GM08714 (cell line): ENCODE measurements around the gene PPP1R27.

Experiments used
- H3K4me3 ChIP-seq: fragments of 200-500 bp; sonication (Bioruptor generic); 2 replicates; pipeline ENCODE4 v1.5.1; 2014; ENCODE audit warnings: mild to moderate bottlenecking, low read length, inconsistent platforms
- ZNF274 ChIP-seq: IDR thresholded peaks from 2 replicates; pipeline ENCODE4 v1.6.1; 2012; ENCODE audit warnings: mild to moderate bottlenecking, low read depth, low read length

PPP1R27 gene

GRCh38 chr17:81825841-81826466 is 8.9 kb downstream of the PPP1R27 start:
- no peak overlapping the region for H3K4me3 ChIP-seq
- TF ChIP-seq ZNF274: no peak

GRCh38 chr17:81824595-81824994 is 10.3 kb downstream of the PPP1R27 start:
- TF ChIP-seq ZNF274: no peak
- H3K4me3 ChIP-seq: no peak overlapping the region

GRCh38 chr17:81823820-81824550 is 10.9 kb downstream of the PPP1R27 start:
- H3K4me3 ChIP-seq: no peak overlapping the region
- TF ChIP-seq ZNF274: no peak

GRCh38 chr17:81822996-81823819 is 11.6 kb downstream of the PPP1R27 start:
- H3K4me3 ChIP-seq: no peak overlapping the region
- TF ChIP-seq ZNF274: no peak

DNA sequence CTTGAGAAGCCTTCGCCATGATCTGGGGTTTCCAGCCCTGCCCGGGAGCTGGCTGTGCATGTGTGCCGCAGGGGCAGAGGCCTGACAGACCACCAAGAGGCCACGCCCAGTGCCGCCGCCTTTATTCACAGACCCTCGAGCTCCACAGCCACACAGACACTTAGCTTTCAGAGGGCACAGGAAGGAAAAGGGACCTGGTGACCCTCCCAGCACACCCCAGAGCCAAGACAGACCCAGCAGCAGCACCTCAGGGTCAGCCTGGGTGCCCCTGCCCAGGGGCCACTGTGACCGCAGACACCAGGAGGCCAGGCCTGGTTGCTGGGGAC is 12.6 kb downstream of the PPP1R27 start:
- H3K4me3 ChIP-seq: no peak overlapping the region
- TF ChIP-seq ZNF274: no peak

GRCh38 chr17:81821603-81822311 is 13.1 kb downstream of the PPP1R27 start:
- no peak for TF ChIP-seq ZNF274
- H3K4me3 ChIP-seq: no peak overlapping the region

DNA sequence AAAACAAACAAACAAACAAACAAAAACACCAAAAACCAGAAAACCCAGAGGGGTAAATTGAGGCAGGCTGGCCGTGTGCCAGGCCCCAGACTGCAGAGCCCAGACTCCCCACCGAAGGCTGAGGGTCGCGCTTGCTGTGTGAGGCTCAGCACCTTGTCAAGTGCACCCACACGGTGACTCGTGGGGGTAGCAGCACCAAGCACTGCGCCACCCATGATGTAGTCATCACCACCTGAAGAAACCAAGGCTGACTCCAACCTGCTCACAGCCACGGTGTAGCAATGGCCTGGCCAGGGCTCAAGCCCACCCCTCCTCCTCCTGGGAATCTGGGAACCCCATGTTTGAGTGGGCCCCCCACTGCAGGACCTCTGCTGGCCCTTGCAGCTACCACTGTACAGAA is 13.7 kb downstream of the PPP1R27 start:
- H3K4me3 ChIP-seq: no peak overlapping the region
- TF ChIP-seq ZNF274: no peak

DNA sequence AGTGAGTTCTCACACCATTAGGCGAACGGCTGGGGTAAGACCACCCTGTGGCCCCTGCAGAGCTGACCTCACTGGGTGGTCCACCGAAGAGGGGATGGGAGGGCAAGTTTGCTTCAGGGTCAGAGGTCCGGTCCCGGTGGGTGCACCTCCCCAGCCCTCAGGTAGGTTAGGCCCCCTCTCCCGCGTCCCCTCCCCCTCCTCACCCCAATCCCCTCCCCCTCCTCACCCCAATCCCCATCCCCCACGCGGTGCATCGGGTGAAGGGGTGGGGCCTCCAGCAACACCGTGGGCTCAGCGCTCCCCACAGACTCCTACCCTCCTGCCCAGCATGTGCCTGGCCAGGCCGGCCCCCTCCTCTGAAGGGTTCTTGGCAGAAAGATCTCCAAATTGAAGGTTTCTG is 15.1 kb downstream of the PPP1R27 start:
- no peak for TF ChIP-seq ZNF274
- no peak overlapping the region for H3K4me3 ChIP-seq

DNA sequence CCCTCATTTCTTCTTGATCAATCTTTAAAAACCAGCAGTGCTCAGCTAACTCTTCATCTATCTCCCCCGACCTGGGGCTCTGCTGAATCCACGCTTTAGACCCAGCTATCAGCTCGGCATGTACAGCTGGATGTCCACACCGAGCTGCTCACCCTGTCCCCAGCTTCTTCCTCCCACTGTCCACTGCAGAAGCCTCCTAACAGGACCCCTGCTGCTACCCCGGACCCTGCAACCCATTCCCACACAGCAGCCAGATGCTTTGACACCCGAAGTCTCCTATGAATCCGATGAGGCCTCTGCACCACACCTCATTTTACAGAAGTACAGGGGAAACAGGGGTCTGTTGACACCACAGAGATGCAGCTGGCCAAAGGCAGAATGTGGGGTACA is 17.1 kb downstream of the PPP1R27 start:
- H3K4me3 ChIP-seq: no peak overlapping the region
- TF ChIP-seq ZNF274: no peak

DNA sequence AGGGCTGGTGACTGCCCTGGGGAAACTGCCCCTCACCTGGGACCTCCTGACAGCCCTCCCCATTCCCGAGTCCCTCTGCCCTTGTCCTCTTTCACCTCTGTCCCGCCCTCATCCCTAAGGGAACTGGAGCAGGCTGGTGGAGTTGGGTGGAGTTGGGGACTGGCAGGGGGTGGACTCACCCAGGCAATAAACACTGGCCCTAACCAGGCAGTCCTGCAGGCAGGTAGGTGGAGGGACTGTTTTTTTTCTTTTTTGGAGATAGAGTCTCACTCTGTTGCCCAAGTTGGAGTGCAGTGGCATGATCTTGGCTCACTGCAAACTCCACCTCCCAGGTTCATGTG is 19.2 kb downstream of the PPP1R27 start:
- TF ChIP-seq ZNF274: no peak
- H3K4me3 ChIP-seq: no peak overlapping the region

DNA sequence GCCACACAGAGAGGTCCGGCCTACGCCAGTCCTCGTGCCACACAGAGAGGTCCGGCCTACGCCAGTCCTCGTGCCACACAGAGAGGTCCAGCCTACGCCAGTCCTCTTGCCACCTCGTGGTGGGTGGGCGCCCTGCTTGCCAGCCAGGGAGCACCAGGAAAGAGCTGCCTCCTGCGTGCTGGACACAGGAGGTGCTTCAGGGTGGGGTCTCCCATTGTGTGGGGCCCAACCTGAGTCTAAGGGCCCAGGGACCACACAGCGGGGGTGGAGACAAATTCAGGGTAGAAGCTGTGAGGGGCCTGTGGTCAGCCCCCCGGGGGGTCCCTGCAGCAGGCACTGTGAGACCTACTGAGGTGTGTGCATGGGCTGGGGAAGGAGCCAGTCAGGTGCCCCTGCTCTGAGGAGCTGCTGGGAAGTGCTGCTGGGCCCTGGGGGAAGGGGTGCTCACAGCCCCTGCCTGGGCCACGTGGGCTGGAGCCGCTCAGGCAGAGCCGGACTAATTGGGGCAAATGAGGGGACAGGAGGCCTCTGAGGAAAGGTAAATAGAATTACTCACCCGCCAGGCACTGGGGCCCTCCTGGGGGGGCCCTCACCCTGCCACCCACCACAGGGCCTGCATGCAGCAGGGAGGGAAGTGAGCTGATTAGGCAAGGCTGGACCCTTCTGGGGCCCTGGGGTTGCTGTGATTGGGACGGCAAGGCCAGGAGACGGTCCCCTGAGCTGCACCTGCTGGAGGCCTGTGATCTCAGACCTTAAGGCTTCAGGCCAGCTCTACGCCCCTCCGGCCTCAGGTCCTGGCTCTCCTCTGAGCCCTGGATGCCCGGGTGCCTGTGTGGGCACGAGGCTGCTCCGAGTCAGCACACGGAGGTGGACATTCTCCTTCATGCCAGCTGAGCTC is 19.9 kb downstream of the PPP1R27 start:
- H3K4me3 ChIP-seq: no peak overlapping the region
- TF ChIP-seq ZNF274: no peak

DNA sequence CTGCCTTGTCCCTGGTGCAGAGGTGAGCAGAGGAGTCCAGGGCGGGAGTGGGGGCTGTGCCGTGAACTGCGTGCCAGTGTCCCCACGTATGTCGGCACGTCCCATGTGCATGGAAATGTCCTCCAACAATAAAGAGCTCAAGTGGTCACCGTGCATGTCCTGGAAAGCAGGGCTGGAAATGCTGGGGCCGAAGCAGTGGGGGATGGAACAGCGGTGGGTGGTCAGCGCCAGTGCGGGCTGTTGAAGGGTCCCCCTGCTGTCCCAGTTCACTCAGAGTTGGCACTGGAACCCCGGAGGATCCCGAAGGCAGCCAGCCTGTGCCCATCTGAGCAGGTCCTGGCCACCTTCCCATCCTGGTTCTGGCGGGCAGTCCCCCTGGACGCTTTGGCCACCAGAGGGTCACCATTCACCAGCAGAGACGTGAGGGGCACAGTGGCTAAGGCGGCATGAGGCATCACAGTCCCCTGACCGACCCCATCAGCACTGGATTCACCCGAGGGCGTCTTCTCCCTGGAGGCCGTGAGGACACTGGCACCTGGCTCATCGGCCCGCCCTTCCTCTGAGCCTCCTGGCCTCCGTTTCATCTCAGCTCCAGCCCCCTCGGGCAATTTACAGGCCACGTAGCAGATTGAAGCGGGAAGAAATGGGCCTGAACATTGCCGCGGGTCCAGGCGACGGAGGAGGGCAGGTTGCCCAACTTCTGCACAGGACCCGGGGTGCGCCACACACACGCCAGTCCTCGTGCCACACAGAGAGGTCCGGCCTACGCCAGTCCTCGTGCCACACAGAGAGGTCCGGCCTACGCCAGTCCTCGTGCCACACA is 20.8 kb downstream of the PPP1R27 start:
- H3K4me3 ChIP-seq: no peak overlapping the region

GRCh38 chr17:81813371-81813684 is 21.5 kb downstream of the PPP1R27 start:
- TF ChIP-seq ZNF274: no peak
- no peak overlapping the region for H3K4me3 ChIP-seq

More for the DNA sequence above, 20.8 kb downstream of the PPP1R27 start:
- no peak for TF ChIP-seq ZNF274
